GM21717 (cell line): ENCODE results near the gene GALNT10.
"Not testable (repeated sequence)": the region's sequence is repeated elsewhere in the genome, so short reads cannot be mapped to it uniquely, and the experiment has no call there.

Source experiments
- ATAC-seq: cut with Tn5 transposase; IDR thresholded peaks from one replicate; pipeline ENCODE4 v1.9.1; 2021; ENCODE audit warnings: mild to moderate bottlenecking, moderate library complexity; ENCODE audit not compliant: unreplicated experiment

The GALNT10 gene

GRCh38 chr5:154190595-154191304, at the start of gene GALNT10:
GALNT10 (plus strand) TSS chr5:154190733; CDS start chr5:154190867, 134 bp downstream.
- peak; percentile 75 for ATAC-seq

- no peak for ATAC-seq
These were observed 48.8 kb upstream of the GALNT10 start for GRCh38 chr5:154141745-154142221.

GRCh38 chr5:154143211-154143641, 47.3 kb upstream of the GALNT10 start:
- no peak for ATAC-seq

GRCh38 chr5:154145268-154145667, 45.3 kb upstream of the GALNT10 start:
- no peak for ATAC-seq

GRCh38 chr5:154146409-154146808, 44.1 kb upstream of the GALNT10 start:
- no peak for ATAC-seq

GRCh38 chr5:154147666-154148065, 42.9 kb upstream of the GALNT10 start:
- no peak for ATAC-seq

- not testable (repeated sequence) for ATAC-seq
These were observed 40.1 kb upstream of the GALNT10 start for GRCh38 chr5:154150471-154150870.

- ATAC-seq = no peak
These were observed 32.8 kb upstream of the GALNT10 start for GRCh38 chr5:154157483-154158378.

- ATAC-seq = no peak
These were observed 32.2 kb upstream of the GALNT10 start for GRCh38 chr5:154158379-154158737.

GRCh38 chr5:154159343-154159742, 31.2 kb upstream of the GALNT10 start:
- ATAC-seq = no peak

- ATAC-seq = no peak
These were observed 27.9 kb upstream of the GALNT10 start for GRCh38 chr5:154162539-154163151.

- ATAC-seq = no peak
These were observed 26.9 kb upstream of the GALNT10 start for GRCh38 chr5:154163327-154164248.

- ATAC-seq = no peak
These were observed 26.3 kb upstream of the GALNT10 start for GRCh38 chr5:154164249-154164581.

GRCh38 chr5:154165886-154166285, 24.6 kb upstream of the GALNT10 start:
- no peak for ATAC-seq

GRCh38 chr5:154166901-154167791, 23.4 kb upstream of the GALNT10 start:
- no peak for ATAC-seq

- ATAC-seq = no peak
These were observed 22.1 kb upstream of the GALNT10 start for GRCh38 chr5:154168395-154168794.

GRCh38 chr5:154172785-154173184, 17.7 kb upstream of the GALNT10 start:
- ATAC-seq = no peak

GRCh38 chr5:154174091-154174490, 16.4 kb upstream of the GALNT10 start:
- ATAC-seq = no peak

- ATAC-seq = no peak
These were observed 14.4 kb upstream of the GALNT10 start for GRCh38 chr5:154176181-154176580.
